GM19455 (cell line): ENCODE measurements around the gene MYEF2.

Experiments used
- ATAC-seq: cut with Tn5 transposase; IDR thresholded peaks from one replicate; pipeline ENCODE4 v1.9.1; 2021; ENCODE audit not compliant: unreplicated experiment

The MYEF2 gene

GRCh38 chr15:48089702-48090101, 88.4 kb downstream of the MYEF2 start:
- ATAC-seq: no peak

GRCh38 chr15:48087844-48088243, 90.3 kb downstream of the MYEF2 start:
- ATAC-seq: no peak

- no peak for ATAC-seq
Observed at GRCh38 chr15:48086576-48086975, 91.5 kb downstream of the MYEF2 start.

- ATAC-seq: no peak
Observed at GRCh38 chr15:48086133-48086532, 92.0 kb downstream of the MYEF2 start.

- no peak for ATAC-seq
Observed at GRCh38 chr15:48085591-48085930, 92.5 kb downstream of the MYEF2 start.

GRCh38 chr15:48084759-48085590, 93.1 kb downstream of the MYEF2 start:
- ATAC-seq: no peak
